GM21528 (cell line): ENCODE data around the gene MRPL11.

Experiments used
- ATAC-seq: cut with Tn5 transposase; IDR thresholded peaks from one replicate; pipeline ENCODE4 v1.9.1; 2021; ENCODE audit warnings: mild to moderate bottlenecking, moderate library complexity; ENCODE audit not compliant: unreplicated experiment, low FRiP score

MRPL11 gene

GRCh38 chr11:66438504-66439466 lies at the start of gene MRPL11:
MRPL11 (minus strand) TSS chr11:66438848; CDS start chr11:66438754, 94 bp downstream.
- peak; percentile 90 for ATAC-seq

GRCh38 chr11:66484806-66485380 lies 46.2 kb upstream of the MRPL11 start:
- ATAC-seq: no peak

- peak; percentile 74 for ATAC-seq
Measured at GRCh38 chr11:66480117-66480938, 41.7 kb upstream of the MRPL11 start, which contains the start of gene DPP3. DPP3 (plus strand) TSS chr11:66480434; CDS start chr11:66482201, 1,767 bp downstream.

- ATAC-seq: peak; percentile 24
Measured at GRCh38 chr11:66479394-66480116, 40.9 kb upstream of the MRPL11 start.

GRCh38 chr11:66478729-66479393 lies 40.2 kb upstream of the MRPL11 start:
- ATAC-seq: no peak

GRCh38 chr11:66477263-66478201 lies 38.9 kb upstream of the MRPL11 start:
- ATAC-seq: no peak

- ATAC-seq: no peak
Measured at GRCh38 chr11:66476841-66477251, 38.2 kb upstream of the MRPL11 start.

GRCh38 chr11:66476173-66476840 lies 37.7 kb upstream of the MRPL11 start:
- no peak for ATAC-seq

GRCh38 chr11:66475349-66476172 lies 36.9 kb upstream of the MRPL11 start:
- ATAC-seq: no peak

GRCh38 chr11:66473608-66474515 lies 35.2 kb upstream of the MRPL11 start:
- no peak for ATAC-seq

- no peak for ATAC-seq
Measured at GRCh38 chr11:66473167-66473566, 34.5 kb upstream of the MRPL11 start.

GRCh38 chr11:66472054-66472453 lies 33.4 kb upstream of the MRPL11 start:
- ATAC-seq: no peak

- no peak for ATAC-seq
Measured at GRCh38 chr11:66471142-66471541, 32.5 kb upstream of the MRPL11 start.

GRCh38 chr11:66470015-66470414 lies 31.4 kb upstream of the MRPL11 start:
- no peak for ATAC-seq

GRCh38 chr11:66469441-66469840 lies 30.8 kb upstream of the MRPL11 start:
- no peak for ATAC-seq

GRCh38 chr11:66468691-66469090 lies 30.0 kb upstream of the MRPL11 start:
- ATAC-seq: no peak
